Loucy (cell line): ENCODE data around the gene VPS25.

ENCODE experiments used
- H2AFZ ChIP-seq: fragments of 200-600 bp; sonication (generic); 2 replicates; pipeline ENCODE4 v1.6.0; 2016; ENCODE audit warnings: antibody characterized with exemption, mild to moderate bottlenecking, low read length, moderate library complexity
- H3F3A ChIP-seq: fragments of 200-600 bp; 2 replicates; pipeline ENCODE4 v1.6.0; 2016; ENCODE audit warnings: antibody characterized with exemption, low read depth, mild to moderate bottlenecking
- H3K27me3 ChIP-seq: fragments of 200-600 bp; sonication (generic); 2 replicates; pipeline ENCODE4 v1.6.1; 2014; ENCODE audit warnings: low read length, mild to moderate bottlenecking; ENCODE audit not compliant: insufficient read depth, poor library complexity, severe bottlenecking
- H3K36me3 ChIP-seq: fragments of 200-600 bp; sonication (generic); 2 replicates; pipeline ENCODE4 v1.6.1; 2016; ENCODE audit warnings: low read length; ENCODE audit not compliant: insufficient read depth
- H3K4me1 ChIP-seq: fragments of 200-600 bp; sonication (generic); 2 replicates; pipeline ENCODE4 v1.5.1; 2014; ENCODE audit warnings: low read length, mild to moderate bottlenecking; ENCODE audit not compliant: insufficient read depth, poor library complexity, severe bottlenecking
- H3K4me2 ChIP-seq: fragments of 200-600 bp; sonication (generic); 2 replicates; pipeline ENCODE4 v1.6.0; 2014; ENCODE audit warnings: antibody characterized with exemption, low read length, low read depth, mild to moderate bottlenecking; ENCODE audit not compliant: poor library complexity, severe bottlenecking
- H3K4me3 ChIP-seq: fragments of 200-600 bp; sonication (generic); 2 replicates; pipeline ENCODE4 v1.5.1; 2014; ENCODE audit warnings: low read length, mild to moderate bottlenecking, mixed read lengths; ENCODE audit not compliant: poor library complexity, severe bottlenecking
- H3K79me2 ChIP-seq: fragments of 200-600 bp; sonication (generic); 2 replicates; pipeline ENCODE4 v1.6.1; 2014; ENCODE audit warnings: low read length; ENCODE audit not compliant: insufficient read depth
- H3K9ac ChIP-seq: fragments of 200-600 bp; sonication (generic); 2 replicates; pipeline ENCODE4 v1.6.0; 2014; ENCODE audit warnings: mild to moderate bottlenecking, low read depth, low read length, moderate library complexity; ENCODE audit not compliant: poor library complexity, severe bottlenecking
- H3K9me2 ChIP-seq: fragments of 200-600 bp; sonication (generic); replicated peaks from 2 replicates; pipeline ENCODE4 v1.6.1; 2016; ENCODE audit warnings: low read depth, low read length, mixed read lengths
- H3K9me3 ChIP-seq: fragments of 200-600 bp; sonication (generic); 2 replicates; pipeline ENCODE4 v1.6.1; 2014; ENCODE audit warnings: mild to moderate bottlenecking, antibody characterized with exemption, low read length, low read depth; ENCODE audit not compliant: insufficient read depth
- H4K20me1 ChIP-seq: fragments of 200-600 bp; sonication (generic); 2 replicates; pipeline ENCODE4 v1.6.0; 2014; ENCODE audit warnings: antibody characterized with exemption, low read length, mild to moderate bottlenecking; ENCODE audit not compliant: insufficient read depth, poor library complexity, severe bottlenecking
- CTCF ChIP-seq: fragments of 200-600 bp; sonication (generic); conservative IDR thresholded peaks from 2 replicates; pipeline ENCODE4 v1.5.1; 2014; ENCODE audit warnings: mild to moderate bottlenecking, antibody characterized with exemption, low read length
- EZH2phosphoT487 ChIP-seq: fragments of 200-600 bp; IDR thresholded peaks from 2 replicates; pipeline ENCODE4 v1.6.1; 2018; ENCODE audit warnings: antibody characterized with exemption, mild to moderate bottlenecking, moderate library complexity, borderline replicate concordance

Gene VPS25

GRCh38 chr17:42772945-42773289, 332 bp upstream of the VPS25 start:
- H3K9me2 ChIP-seq, result no peaks in the 10 kb centered on the region
- peaks cover 5% of the 10 kb centered on the region; the same call in 1 of the 2 replicates for H3K36me3 ChIP-seq
- peak overlapping the region; percentile 97 for H3K4me2 ChIP-seq
- peak overlapping the region; percentile 93 for H3K4me3 ChIP-seq
- H3K79me2 ChIP-seq, result peaks cover 19% of the 10 kb centered on the region
- H4K20me1 ChIP-seq, result no peaks in the 10 kb centered on the region
- no peaks in the 10 kb centered on the region for H3K27me3 ChIP-seq
- peak overlapping the region; percentile 90 for H3K9ac ChIP-seq
- no peak for TF ChIP-seq EZH2phosphoT487
- no peak for TF ChIP-seq CTCF
- peaks cover 15% of the 10 kb centered on the region for H3K4me1 ChIP-seq
- H3K9me3 ChIP-seq, result no peaks in the 10 kb centered on the region
- peak overlapping the region; percentile 95 for H2AFZ ChIP-seq
- H3F3A ChIP-seq, result no peaks in the 10 kb centered on the region

GRCh38 chr17:42774066-42774745, 957 bp downstream of the VPS25 start:
- Histone ChIP-seq H2AFZ (no peak overlapping the region), H3K79me2 (peaks cover 19% of the 10 kb centered on the region), H3K4me1 (peaks cover 15% of the 10 kb centered on the region), H4K20me1 (no peaks in the 10 kb centered on the region), H3K4me2 (peak overlapping the region; percentile 97), H3K9me3 (no peaks in the 10 kb centered on the region), H3K36me3 (peaks cover 15% of the 10 kb centered on the region; the same call in 1 of the 2 replicates), H3K9me2 (no peaks in the 10 kb centered on the region), H3K4me3 (peak overlapping the region; percentile 93), H3K9ac (peak overlapping the region; percentile 90), H3K27me3 (no peaks in the 10 kb centered on the region), H3F3A (no peaks in the 10 kb centered on the region)
- TF ChIP-seq EZH2phosphoT487 (no peak), CTCF (no peak)

GRCh38 chr17:42775534-42776098, 2.4 kb downstream of the VPS25 start:
- no peaks in the 10 kb centered on the region for H3K9me2 ChIP-seq
- no peak overlapping the region for H3K4me3 ChIP-seq
- no peak overlapping the region for H2AFZ ChIP-seq
- H3K4me1 ChIP-seq, result peaks cover 15% of the 10 kb centered on the region
- no peaks in the 10 kb centered on the region for H4K20me1 ChIP-seq
- peaks cover 19% of the 10 kb centered on the region for H3K79me2 ChIP-seq
- H3F3A ChIP-seq, result no peaks in the 10 kb centered on the region
- no peaks in the 10 kb centered on the region for H3K9me3 ChIP-seq
- peaks cover 17% of the 10 kb centered on the region; the same call in 1 of the 2 replicates for H3K36me3 ChIP-seq
- no peak overlapping the region for H3K4me2 ChIP-seq
- TF ChIP-seq CTCF, result no peak
- TF ChIP-seq EZH2phosphoT487, result no peak
- no peak overlapping the region for H3K9ac ChIP-seq
- no peaks in the 10 kb centered on the region for H3K27me3 ChIP-seq
